Heart right ventricle (tissue), 16 donors: Measurements from ENCODE around the gene PLCL2. TPM values are rescaled to one million over a fixed set of nuclear protein-coding genes. Genes with fewer than 3 reads are reported as not detected.

Experiments used
- ATAC-seq, 8 donors: fragments of 200-7000 bp; cut with Tn5 transposase; one replicate each; pipeline ENCODE4 v1.9.1; 2020; ENCODE audit warnings: mild to moderate bottlenecking in 8 of 8, moderate library complexity in 8 of 8, moderate number of reproducible peaks in 1 of 8
- DNase-seq, 2 donors: peaks; one replicate each; pipeline ENCODE4 v3.0.0-alpha.2; 2020
- H3K27ac ChIP-seq, 10 donors: fragments of 200-600 bp; sonication (generic) in 2 of 10; one replicate each; pipeline versions ENCODE4 v1.5.0 to v1.8.0; 2020 to 2022; ENCODE audit warnings: mild to moderate bottlenecking in 3 of 10
- H3K27me3 ChIP-seq, 7 donors: fragments of 200-600 bp; one replicate each; pipeline ENCODE4 v1.8.0; 2021 to 2022; ENCODE audit warnings: mild to moderate bottlenecking in 2 of 7
- H3K36me3 ChIP-seq, 9 donors: fragments of 200-600 bp; sonication (generic) in 1 of 9; one replicate each; pipeline versions ENCODE4 v1.5.0 to v1.8.0; 2020 to 2022; ENCODE audit warnings: mild to moderate bottlenecking in 2 of 9
- H3K4me1 ChIP-seq, 9 donors: fragments of 200-600 bp; sonication (generic) in 1 of 9; one replicate each; pipeline versions ENCODE4 v1.5.0 to v1.8.0; 2020 to 2022; ENCODE audit warnings: mild to moderate bottlenecking in 4 of 9
- H3K4me3 ChIP-seq, 10 donors: fragments of 200-600 bp; sonication (generic) in 2 of 10; one replicate each; pipeline versions ENCODE4 v1.5.0 to v1.8.0; 2020 to 2022; ENCODE audit warnings: mild to moderate bottlenecking in 7 of 10, moderate library complexity in 2 of 10
- H3K9me3 ChIP-seq, 11 donors: fragments of 200-600 bp in 10 of 11; sonication (generic) in 2 of 11; one replicate each; pipeline versions ENCODE4 v1.5.0 to v1.8.0; 2013 to 2022; ENCODE audit warnings: mild to moderate bottlenecking in 2 of 11, control low read depth in 1 of 11, moderate library complexity in 1 of 11
- CTCF ChIP-seq, 9 donors: fragments of 200-600 bp; sonication (generic) in 2 of 9; IDR thresholded peaks; one replicate each; pipeline versions ENCODE4 v1.5.0 to v1.8.0; 2021 to 2022; ENCODE audit warnings: antibody characterized with exemption in 9 of 9, mild to moderate bottlenecking in 5 of 9, moderate library complexity in 1 of 9
- WGBS, 2 donors: extraction: QIAGEN DNeasy Blood & Tissue Kit; methylation state at CpG; one replicate each; pipeline ENCODE4 v1.1.7; 2013; ENCODE audit warnings: inconsistent platforms in 1 of 2; 5-methylcytosine and 5-hydroxymethylcytosine counted together
- intact Hi-C, 10 donors: fragments of 100-400 bp; cut with DNase I; formaldehyde crosslinking; loops; one replicate each; pipeline versions ENCODE4 v1.11.1 to v1.14.2; 2022
- polyA plus RNA-seq, 2 donors: library from polyadenylated mRNA; stranded (reverse); fragments of 200-250 nt; gene quantifications; one replicate each; pipeline ENCODE4 v1.2.3, GENCODE V29; 2013
- total RNA-seq, 10 donors: library from RNA; stranded (reverse); fragmentation: NEBNext Ultra II Directional in 3 of 10; extraction: Animal tissue kit (Norgen Biotek cat#: 25700) in 3 of 10; gene quantifications; one replicate each; pipeline versions ENCODE4 v1.2.1 to v1.2.4, GENCODE V29; 2021 to 2023
- donor health status: Arrhythmogenic right ventricular cardiomyopathy.
- donor health status: ischemic (EF 13 %, LVEDD 7.1; RV severe dilation, severe dysfunction).
- donor health status: healthy with polysubstance abuse.
- donor health status: DM: no; HTN: yes; CAD: no.
- donor health status: DM: no; HTN: no; CAD: no.
- donor health status: ischemic (EF 25% LVEDD 6.9; RV normal size, moderate dysfunction).
- donor health status: ischemic (EF 25% LVEDD 5.7; RV mildly dilated, moderate dysfunction).
- donor health status: healthy.
- donor health status: DM: yes; HTN: yes; CAD: no.
- donor health status: Ischemic cardiomyopathy.
- donor health status: ischemic (EF 35%, LVEDD 5.7; RV mildly dilated, moderate dysfunction).
- donor health status: nonischemic (EF 11% LVEDD 7.7; RV severe dilation, severe dysfunction).
- donor health status: DM: yes; HTN: yes; CAD: no.
- donor health status: PGD.
- donor health status: ischemic (EF 29% LVEDD 5.4; RV normal size, mild dysfunction).
- donor health status: nonischemic (EF 23%, LVEDD 6.1; RV moderate dilation, normal function).

PLCL2 gene
- total and polyA plus RNA-seq, 12 donors, result 8.7 to 79.8 (median 53.0) TPM

GRCh38 chr3:16909802-16910201 lies 25.0 kb downstream of the PLCL2 start:
- intact Hi-C loops, result loop anchor here in 1 of 10 donors (10.0 kb wide), 1 partner anchor 115 kb away; no protein-coding TSS in a partner anchor
- Histone ChIP-seq H3K27me3 (no peaks in the 10 kb centered on the region), H3K36me3 (no peaks in the 10 kb centered on the region), H3K9me3 (no peaks in the 10 kb centered on the region), H3K27ac (peak overlapping the region in 2 of 10 donors; percentile 8 to 10), H3K4me3 (no peak overlapping the region), H3K4me1 (peaks cover 5 to 84% (median 73%) of the 10 kb centered on the region in 9 donors)
- ATAC-seq (no peak), DNase-seq (no peak)
- no peak for TF ChIP-seq CTCF (IDR thresholded peaks at IDR 0.05)
- WGBS, 2 donors, result 75 to 85% methylated on average over 3 of the region's 3 CpGs

GRCh38 chr3:16910207-16910606 lies 25.5 kb downstream of the PLCL2 start:
- ATAC-seq, result peak in 2 of 8 donors; percentile 34 to 52
- H3K4me1 ChIP-seq, result peaks cover 5 to 84% (median 69%) of the 10 kb centered on the region in 9 donors
- DNase-seq, result no peak
- H3K27me3 ChIP-seq, result no peaks in the 10 kb centered on the region
- WGBS, 2 donors, result 53 to 57% methylated on average over 3 of the region's 3 CpGs
- no peaks in the 10 kb centered on the region for H3K36me3 ChIP-seq
- no peak for TF ChIP-seq CTCF (IDR thresholded peaks at IDR 0.05)
- intact Hi-C loops, result no loop called here
- H3K9me3 ChIP-seq, result no peaks in the 10 kb centered on the region
- H3K27ac ChIP-seq, result peak overlapping the region in 2 of 10 donors; percentile 8 to 10
- H3K4me3 ChIP-seq, result no peak overlapping the region

GRCh38 chr3:16911916-16912315 lies 27.2 kb downstream of the PLCL2 start:
- H3K9me3 ChIP-seq, result no peaks in the 10 kb centered on the region
- H3K36me3 ChIP-seq, result no peaks in the 10 kb centered on the region
- ATAC-seq (no peak), DNase-seq (no peak)
- H3K4me3 ChIP-seq, result no peak overlapping the region
- H3K27me3 ChIP-seq, result no peaks in the 10 kb centered on the region
- H3K27ac ChIP-seq, result no peak overlapping the region
- TF ChIP-seq CTCF (IDR thresholded peaks at IDR 0.05), result no peak
- intact Hi-C loops, result no loop called here
- H3K4me1 ChIP-seq, result peaks cover 7 to 84% (median 65%) of the 10 kb centered on the region in 9 donors
- WGBS, 2 donors, result 85 to 92% methylated on average over 2 of the region's 2 CpGs

GRCh38 chr3:16912400-16913263 lies 27.9 kb downstream of the PLCL2 start:
- Histone ChIP-seq H3K9me3 (no peaks in the 10 kb centered on the region), H3K4me1 (peaks cover 2 to 84% (median 65%) of the 10 kb centered on the region in 9 donors), H3K27ac (no peak overlapping the region), H3K27me3 (no peaks in the 10 kb centered on the region), H3K4me3 (no peak overlapping the region), H3K36me3 (no peaks in the 10 kb centered on the region)
- WGBS, 2 donors, result 69 to 77% methylated on average over 3 of the region's 3 CpGs
- TF ChIP-seq CTCF (IDR thresholded peaks at IDR 0.05), result no peak
- intact Hi-C loops, result no loop called here
- DNase-seq (no peak), ATAC-seq (no peak)
